PC-9 (cell line): ENCODE results near the gene NME9.

Source experiments
- CTCF ChIP-seq: fragments of 200-600 bp; sonication (generic); conservative IDR thresholded peaks from 2 replicates; pipeline ENCODE4 v1.6.1; 2017; ENCODE audit warnings: mixed run types, antibody characterized with exemption, mild to moderate bottlenecking, moderate library complexity
- EZH2 ChIP-seq: fragments of 200-600 bp; sonication (generic); IDR thresholded peaks from 2 replicates; pipeline ENCODE4 v1.8.0; 2017; ENCODE audit warnings: antibody characterized with exemption, low read depth

GRCh38 chr3:138365253-138365555 is 35.6 kb upstream of the NME9 start:
- no peak for TF ChIP-seq CTCF
- TF ChIP-seq EZH2: no peak
